Measurements from ENCODE around the gene KCNG2. TPM values are rescaled to one million over a fixed set of nuclear protein-coding genes. Genes with fewer than 3 reads are reported as not detected.

Gene KCNG2
- total and polyA plus RNA-seq, 2 donors (not counting 1 experiment from before 2014, with no cell fraction given), result not detected

- H3K4me3 ChIP-seq (ENCODE audit: control extremely low read depth in 1 of 5, extremely low read depth in 1 of 5, insufficient read depth in 1 of 5, low read depth in 2 of 5, low read length in 4 of 5), result no peak overlapping the region
- H3K4me1 ChIP-seq (ENCODE audit: control insufficient read depth in 2 of 2, insufficient read depth in 2 of 2, low read length in 2 of 2), result peaks cover 25 to 26% of the 10 kb centered on the region in 2 donors
- H3K9me3 Mint-ChIP-seq (ENCODE audit: insufficient read depth), result peaks cover 6% of the 10 kb centered on the region
- peak overlapping the region; percentile 65 for H3K4me3 Mint-ChIP-seq
- H3K9ac ChIP-seq (ENCODE audit: low read length), result no peak overlapping the region
- 93% methylated on average over 8 of the region's 14 CpGs for WGBS (ENCODE audit: insufficient coverage)
- H3K27ac ChIP-seq (ENCODE audit: low read length in 2 of 2), result no peak overlapping the region
- H3K9me3 ChIP-seq (ENCODE audit: control extremely low read depth in 1 of 3, control insufficient read depth in 2 of 3, insufficient read depth in 1 of 3, low read length in 2 of 3), result peaks cover 1 to 5% (median 5%) of the 10 kb centered on the region in 3 donors
- no peak for TF ChIP-seq EZH2 (IDR thresholded peaks at IDR 0.05; ENCODE audit: borderline replicate concordance, insufficient read depth, low read depth, low read length, poor library complexity, severe bottlenecking)
- TF ChIP-seq CTCF (IDR thresholded peaks at IDR 0.05), result no peak
- H3K4me1 Mint-ChIP-seq, result peaks cover 32% of the 10 kb centered on the region
- H2AFZ ChIP-seq (ENCODE audit: insufficient read depth, low read depth, low read length, poor library complexity, severe bottlenecking), result no peak overlapping the region
- no peaks in the 10 kb centered on the region for H3K36me3 ChIP-seq (replicated peaks in 1 of 2; ENCODE audit: control extremely low read depth in 1 of 2, control insufficient read depth in 1 of 2, extremely low read depth in 1 of 2, insufficient read depth in 2 of 2, low read length in 1 of 2)
- ATAC-seq (ENCODE audit: low read depth), result no peak
- ChIA-PET POLR2A (no interaction called here), CTCF (no interaction called here)
- no peaks in the 10 kb centered on the region for H4K20me1 ChIP-seq (ENCODE audit: control insufficient read depth, insufficient read depth, low read length, poor library complexity, severe bottlenecking)
- H3K27me3 Mint-ChIP-seq, result peaks cover 9% of the 10 kb centered on the region
- H3K79me2 ChIP-seq (ENCODE audit: control insufficient read depth, insufficient read depth, low read length), result no peaks in the 10 kb centered on the region
- H3K27me3 ChIP-seq (replicated peaks in 1 of 4; ENCODE audit: control extremely low read depth in 1 of 4, control insufficient read depth in 3 of 4, insufficient read depth in 4 of 4, low read length in 3 of 4), result peaks cover 0 to 7% (median 0%) of the 10 kb centered on the region in 4 experiments
- no peak for DNase-seq
- peak overlapping the region; percentile 26 for H3K27ac Mint-ChIP-seq
- H3K4me2 ChIP-seq (replicated peaks; ENCODE audit: low read depth, low read length, poor library complexity, severe bottlenecking), result no peak overlapping the region
- intact Hi-C loops (cut with micrococcal nuclease), result no loop called here
Observed at GRCh38 chr18:79857082-79857671, 59.4 kb downstream of the KCNG2 start.

GRCh38 chr18:79859314-79859713, 61.6 kb downstream of the KCNG2 start:
- intact Hi-C loops (cut with micrococcal nuclease), result no loop called here
- POLR2A ChIA-PET, result no interaction called here
- H3K4me2 ChIP-seq (replicated peaks; ENCODE audit: low read depth, low read length, poor library complexity, severe bottlenecking), result no peak overlapping the region
- no peak for TF ChIP-seq CTCF (IDR thresholded peaks at IDR 0.05)
- no peak for TF ChIP-seq EZH2 (IDR thresholded peaks at IDR 0.05; ENCODE audit: borderline replicate concordance, insufficient read depth, low read depth, low read length, poor library complexity, severe bottlenecking)
- no peaks in the 10 kb centered on the region for H4K20me1 ChIP-seq (ENCODE audit: control insufficient read depth, insufficient read depth, low read length, poor library complexity, severe bottlenecking)
- H3K4me3 ChIP-seq (ENCODE audit: control extremely low read depth in 1 of 5, extremely low read depth in 1 of 5, insufficient read depth in 1 of 5, low read depth in 2 of 5, low read length in 4 of 5), result no peak overlapping the region
- no peaks in the 10 kb centered on the region for H3K36me3 ChIP-seq (replicated peaks in 1 of 2; ENCODE audit: control extremely low read depth in 1 of 2, control insufficient read depth in 1 of 2, extremely low read depth in 1 of 2, insufficient read depth in 2 of 2, low read length in 1 of 2)
- H3K4me1 ChIP-seq (ENCODE audit: control insufficient read depth in 2 of 2, insufficient read depth in 2 of 2, low read length in 2 of 2), result peaks cover 24 to 25% of the 10 kb centered on the region in 2 donors
- H3K9me3 ChIP-seq (ENCODE audit: control extremely low read depth in 1 of 3, control insufficient read depth in 2 of 3, insufficient read depth in 1 of 3, low read length in 2 of 3), result peaks cover 1 to 16% (median 7%) of the 10 kb centered on the region in 3 donors
- H3K9ac ChIP-seq (ENCODE audit: low read length), result no peak overlapping the region
- no peak for ATAC-seq (ENCODE audit: low read depth)
- WGBS (ENCODE audit: insufficient coverage), result 91% methylated on average over 5 of the region's 7 CpGs
- H3K27me3 ChIP-seq (replicated peaks in 1 of 4; ENCODE audit: control extremely low read depth in 1 of 4, control insufficient read depth in 3 of 4, insufficient read depth in 4 of 4, low read length in 3 of 4), result peaks cover 0 to 7% (median 0%) of the 10 kb centered on the region in 4 experiments
- Mint-ChIP-seq H3K9me3 (ENCODE audit: insufficient read depth) (peaks cover 6% of the 10 kb centered on the region), H3K4me3 (no peak overlapping the region), H3K27ac (no peak overlapping the region), H3K4me1 (peaks cover 28% of the 10 kb centered on the region), H3K27me3 (peaks cover 9% of the 10 kb centered on the region)
- H3K79me2 ChIP-seq (ENCODE audit: control insufficient read depth, insufficient read depth, low read length), result no peaks in the 10 kb centered on the region
- DNase-seq, result no peak
- H3K27ac ChIP-seq (ENCODE audit: low read length in 2 of 2), result no peak overlapping the region
- H2AFZ ChIP-seq (ENCODE audit: insufficient read depth, low read depth, low read length, poor library complexity, severe bottlenecking), result no peak overlapping the region
- CTCF ChIA-PET, result interaction anchor here (0.6 kb wide), 1 partner anchor 8 kb away, joined by 3 read pairs; no protein-coding TSS in a partner anchor
